Stimulated activated CD8-positive, alpha-beta memory T cell treated with anti-CD3 and anti-CD28 coated beads, Interleukin-7, amount 100 ng/mL, for 1 hour (primary cell): ENCODE measurements around the gene IPO5.
"Not testable (repeated sequence)": the region's sequence is repeated elsewhere in the genome, so short reads cannot be mapped to it uniquely, and the experiment has no call there.

Experiments used
- DNase-seq, 2 donors: peaks; one replicate each; pipeline ENCODE4 v3.0.0-alpha.2; 2020; ENCODE audit warnings: low read depth in 2 of 2

IPO5 gene

DNA sequence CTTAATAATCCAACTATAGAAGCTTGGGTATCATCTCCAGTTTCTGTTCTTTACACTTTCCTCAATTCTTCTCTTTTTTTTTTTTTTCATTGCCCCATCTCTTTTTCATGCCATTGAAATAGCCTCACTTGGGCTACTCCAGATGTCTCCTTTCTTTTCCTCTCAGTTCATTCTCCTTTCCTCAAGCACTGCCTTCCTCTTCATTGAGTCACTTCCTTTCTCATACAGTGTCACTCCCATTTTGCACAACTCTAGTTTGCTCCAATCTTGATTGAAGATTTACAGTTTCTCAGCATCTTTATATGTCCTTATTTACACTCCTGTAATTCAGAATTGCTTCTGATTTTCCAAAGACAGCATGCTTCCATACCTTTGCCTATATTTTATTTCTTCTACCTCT, 61.3 kb downstream of the IPO5 start:
- DNase-seq: no peak

- DNase-seq: no peak
Measured at GRCh38 chr13:98018293-98018692, 64.8 kb downstream of the IPO5 start.

DNA sequence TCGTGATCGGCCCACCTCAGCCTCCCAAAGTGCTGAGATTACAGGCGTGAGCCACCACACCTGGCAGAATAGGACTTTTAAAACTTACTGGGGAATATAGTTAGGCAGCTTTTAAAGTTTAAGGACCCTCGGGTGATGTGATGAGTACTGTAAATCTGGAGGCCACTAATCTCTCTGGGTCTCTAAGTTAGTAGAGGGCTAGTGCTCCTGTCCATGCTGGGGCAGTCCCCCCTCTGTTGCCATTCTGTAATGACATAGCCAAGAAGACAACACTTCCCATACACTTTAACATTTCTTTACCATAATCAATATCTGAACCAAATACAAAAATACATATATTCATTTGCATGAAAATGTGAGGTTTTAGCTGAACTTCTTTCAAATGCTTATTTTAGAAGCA, 65.7 kb downstream of the IPO5 start:
- DNase-seq: no peak

- DNase-seq: no peak
Measured at GRCh38 chr13:98020271-98020670, 66.8 kb downstream of the IPO5 start.

DNA sequence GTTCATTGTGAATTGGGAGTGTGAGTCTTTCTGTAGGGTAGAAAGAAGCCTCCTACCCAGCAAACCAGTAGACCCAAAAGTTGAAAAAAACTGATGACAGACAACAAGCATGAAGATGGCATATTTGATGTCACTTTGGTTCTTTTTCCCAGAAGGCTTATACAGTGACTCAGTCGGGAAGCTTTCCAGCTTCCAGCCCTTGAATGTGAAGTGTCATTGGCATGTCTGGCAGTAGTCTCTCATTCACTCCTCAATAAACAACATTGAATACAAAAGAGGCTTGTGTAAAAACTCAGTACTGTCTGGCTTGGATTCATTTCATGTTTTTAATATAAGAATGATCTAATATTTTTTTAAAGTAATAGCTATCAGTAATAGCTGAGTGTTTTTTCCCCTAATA, 68.7 kb downstream of the IPO5 start:
- no peak for DNase-seq

GRCh38 chr13:98025480-98026025, 72.1 kb downstream of the IPO5 start:
- no peak for DNase-seq

GRCh38 chr13:98026457-98026857, 73.0 kb downstream of the IPO5 start:
- no peak for DNase-seq

DNA sequence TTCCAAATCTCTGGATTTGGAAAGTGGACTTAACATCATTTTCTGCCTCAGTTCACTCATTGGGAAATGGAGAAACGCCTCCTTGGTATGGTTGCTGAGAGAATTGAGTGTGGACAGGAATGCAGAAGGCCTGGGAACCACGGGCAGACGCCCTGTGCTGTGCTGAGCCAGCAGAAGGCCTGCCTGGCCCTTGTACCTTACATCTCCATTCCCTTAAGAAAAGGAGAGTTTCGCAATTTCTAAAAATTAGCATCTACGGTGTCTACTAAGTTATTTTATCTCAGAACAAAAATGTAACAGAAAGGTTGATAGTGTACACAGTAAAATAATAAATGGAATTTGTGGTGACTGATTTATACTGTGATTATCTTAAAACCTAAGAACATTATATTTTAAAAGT, 78.7 kb downstream of the IPO5 start:
- DNase-seq: no peak

GRCh38 chr13:98033277-98034247, 80.1 kb downstream of the IPO5 start:
- no peak for DNase-seq

DNA sequence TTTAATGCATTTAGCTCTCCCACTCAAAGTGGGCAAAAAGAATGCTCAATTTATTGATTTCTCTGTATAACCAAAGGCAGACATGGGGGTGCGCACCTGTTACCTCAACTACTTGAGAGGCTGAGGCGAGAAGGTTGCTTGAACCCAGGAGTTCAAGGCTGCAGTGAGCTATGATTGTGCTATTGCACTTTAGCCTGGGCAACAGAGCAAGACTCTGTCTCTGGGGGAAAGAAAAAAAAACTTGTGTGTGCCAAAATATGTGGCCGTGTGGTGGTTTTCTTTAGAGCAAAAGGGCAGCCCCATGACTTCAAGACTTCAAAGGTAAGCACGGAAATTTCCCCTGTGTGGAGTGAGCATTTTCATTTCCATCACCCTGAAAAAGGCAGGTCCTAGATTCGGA, 81.9 kb downstream of the IPO5 start:
- no peak for DNase-seq

DNA sequence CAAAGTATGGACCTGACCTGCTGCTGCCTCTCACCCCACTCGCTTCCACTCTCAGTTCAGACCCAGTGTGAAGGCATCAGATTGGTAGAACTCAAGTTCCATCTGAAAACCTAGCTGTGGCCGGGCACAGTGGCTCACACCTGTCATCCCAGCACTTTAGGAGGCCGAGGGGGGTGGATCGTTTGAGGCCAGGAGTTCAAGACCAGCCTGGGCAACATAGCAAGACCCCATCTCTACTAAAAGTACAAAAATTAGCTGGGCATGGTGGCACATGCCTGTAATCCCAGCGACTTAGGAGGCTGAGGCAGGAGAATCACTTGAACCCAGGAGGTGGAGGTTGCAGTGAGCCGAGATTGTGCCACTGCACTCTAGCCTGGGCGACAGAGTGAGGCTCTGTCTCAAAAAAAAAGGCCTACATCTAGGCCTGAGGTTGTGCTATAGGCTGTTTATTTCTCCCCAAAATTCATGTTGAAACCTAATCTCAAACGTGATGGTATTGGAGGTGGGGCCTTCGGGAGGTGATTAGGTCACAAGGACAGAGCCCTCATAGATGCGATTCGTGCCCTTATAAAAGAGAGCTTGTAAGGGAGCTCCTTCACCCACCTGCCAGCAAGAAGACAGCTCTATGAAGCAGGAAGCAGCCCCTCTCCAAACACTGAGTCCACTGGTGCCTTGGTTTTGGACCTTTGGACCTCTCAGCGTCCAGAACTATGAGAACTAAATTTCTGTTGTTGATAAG, 83.3 kb downstream of the IPO5 start:
- DNase-seq: not testable (repeated sequence)

GRCh38 chr13:98039261-98039660, 85.8 kb downstream of the IPO5 start:
- DNase-seq: no peak

- DNase-seq: no peak
Measured at GRCh38 chr13:98039964-98040363, 86.5 kb downstream of the IPO5 start.

DNA sequence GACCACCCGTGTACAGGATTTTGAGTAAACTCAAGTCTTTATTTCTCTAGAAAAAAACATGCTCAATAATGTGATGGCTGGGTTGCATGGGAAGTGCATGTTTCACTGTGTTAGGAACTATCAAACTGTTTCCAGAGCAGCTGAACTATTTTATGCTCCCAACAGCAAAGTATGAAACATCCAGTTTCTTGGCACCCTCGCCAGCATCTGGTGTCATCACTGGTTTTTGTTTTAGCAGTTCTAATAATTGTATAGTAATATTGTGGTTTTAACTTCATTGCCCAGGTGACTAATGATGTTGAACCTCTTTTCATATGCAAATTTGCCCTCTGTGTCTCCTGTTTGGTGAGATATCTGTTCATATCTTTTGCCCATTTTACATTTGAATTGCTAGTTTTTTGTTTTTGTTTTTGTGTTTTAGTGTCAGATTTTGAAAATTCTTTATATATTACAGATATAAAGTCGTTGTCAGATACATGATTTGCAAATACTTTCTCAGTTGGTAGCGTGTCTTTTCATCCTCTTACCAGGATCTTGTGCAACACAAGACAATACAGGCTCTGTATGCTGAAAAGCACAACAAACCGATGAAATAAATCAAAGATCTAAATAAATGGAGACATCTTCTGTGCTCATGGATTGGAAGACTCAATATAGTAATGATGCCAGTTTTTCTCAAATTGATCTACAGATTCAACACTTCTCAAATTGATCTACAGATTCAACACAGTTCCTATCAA, 87.8 kb downstream of the IPO5 start:
- no peak for DNase-seq

- DNase-seq: no peak
Measured at GRCh38 chr13:98044301-98044700, 90.8 kb downstream of the IPO5 start.

GRCh38 chr13:98047785-98048184, 94.3 kb downstream of the IPO5 start:
- DNase-seq: not testable (repeated sequence)

- DNase-seq: no peak
Measured at GRCh38 chr13:98048265-98048664, 94.8 kb downstream of the IPO5 start.

DNA sequence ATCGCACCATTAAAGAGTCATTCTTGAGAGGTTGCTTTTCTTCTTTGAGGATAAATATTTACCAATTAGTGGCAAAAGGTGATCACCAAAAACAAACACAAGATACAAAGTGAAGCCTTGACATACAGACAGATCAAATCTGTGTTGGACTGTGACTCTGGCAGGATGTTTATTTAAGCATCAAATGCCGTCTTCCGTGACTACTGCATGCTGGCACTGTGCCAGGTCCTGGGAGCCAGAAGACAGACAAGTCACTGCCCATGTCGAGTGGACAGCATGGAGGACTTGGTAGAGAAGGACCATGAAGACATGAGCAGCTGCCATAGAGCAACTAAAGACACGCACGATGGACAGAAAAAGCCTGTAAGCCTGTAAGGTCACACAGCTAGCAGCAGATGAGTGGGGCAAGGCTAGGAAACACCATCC, 96.6 kb downstream of the IPO5 start:
- no peak for DNase-seq

- DNase-seq: no peak
Measured at GRCh38 chr13:98052412-98052811, 98.9 kb downstream of the IPO5 start.

GRCh38 chr13:98054301-98054700, 100.8 kb downstream of the IPO5 start:
- DNase-seq: no peak

DNA sequence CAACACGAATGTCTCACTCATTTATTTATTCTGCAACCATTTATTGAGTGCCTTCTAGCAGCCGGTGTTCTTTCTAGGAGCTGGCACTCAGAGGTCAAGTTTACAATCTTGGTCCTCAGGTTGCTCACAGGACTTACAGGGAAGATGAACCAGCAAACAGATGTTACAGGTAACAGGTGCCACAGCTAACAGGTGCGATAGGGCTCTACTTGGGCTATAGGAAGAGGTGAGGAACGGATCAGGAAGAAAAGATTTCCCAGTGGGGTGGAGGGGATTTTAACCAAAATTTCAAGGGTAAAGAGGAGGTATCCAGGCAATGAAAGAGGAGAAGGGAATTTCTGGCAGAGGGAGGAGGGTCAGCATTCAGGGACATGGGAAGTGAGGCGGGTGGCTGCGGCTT, 102.1 kb downstream of the IPO5 start:
- DNase-seq: no peak

GRCh38 chr13:98056839-98057410, 103.5 kb downstream of the IPO5 start:
- DNase-seq: no peak
